GM18517 (cell line): ENCODE measurements around the gene MFAP2.
"Not testable (repeated sequence)": the region's sequence is repeated elsewhere in the genome, so short reads cannot be mapped to it uniquely, and the experiment has no call there.

Source experiments
- ATAC-seq: cut with Tn5 transposase; IDR thresholded peaks from one replicate; pipeline ENCODE4 v1.9.1; 2021; ENCODE audit warnings: mild to moderate bottlenecking, moderate library complexity; ENCODE audit not compliant: unreplicated experiment

MFAP2 gene

GRCh38 chr1:16931206-16931934 lies 49.0 kb downstream of the MFAP2 start:
- not testable (repeated sequence) for ATAC-seq

DNA sequence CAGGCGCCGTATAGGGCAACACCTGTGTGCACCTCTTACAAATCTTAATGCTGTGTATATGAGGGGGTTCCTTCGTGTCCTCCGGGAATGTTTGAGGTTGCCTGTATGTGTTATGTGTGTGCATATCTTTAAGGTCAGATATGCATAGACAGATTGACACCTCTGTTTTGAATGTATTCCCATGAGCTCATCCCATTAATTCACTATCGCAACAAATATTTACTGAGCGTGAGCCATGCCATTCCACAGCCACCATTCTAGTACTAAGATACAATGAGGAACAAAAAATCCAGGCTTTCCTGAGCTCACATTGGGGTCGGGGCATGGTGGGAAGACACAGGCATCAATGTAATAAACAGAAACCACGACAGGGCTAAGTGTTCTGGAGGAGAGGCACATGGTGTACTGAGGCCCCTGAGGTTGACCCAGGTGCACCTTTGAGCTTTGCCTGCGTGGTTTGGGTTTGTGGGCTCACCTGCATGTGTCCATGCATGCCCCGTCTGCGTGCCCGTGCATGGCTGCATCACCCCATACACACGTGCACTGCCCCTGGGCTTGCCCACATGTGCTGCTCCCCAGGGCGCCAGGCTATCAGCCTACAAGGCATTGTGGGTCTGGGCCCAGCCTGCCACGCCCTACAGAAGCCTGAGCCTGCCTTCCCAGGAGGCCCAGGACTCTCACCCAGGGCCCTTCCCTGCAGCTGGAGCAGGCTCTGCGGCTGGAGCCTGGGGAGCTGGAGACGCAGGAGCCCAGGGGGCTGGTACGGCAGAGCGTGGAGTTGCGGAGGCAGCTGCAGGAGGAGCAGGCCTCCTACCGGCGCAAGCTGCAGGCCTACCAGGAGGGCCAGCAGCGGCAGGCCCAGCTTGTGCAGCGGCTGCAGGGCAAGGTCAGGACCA lies 51.0 kb downstream of the MFAP2 start:
- ATAC-seq: not testable (repeated sequence)

- no peak for ATAC-seq
Observed at GRCh38 chr1:16927711-16928485, 52.5 kb downstream of the MFAP2 start.

- no peak for ATAC-seq
Observed at GRCh38 chr1:16927256-16927655, 53.2 kb downstream of the MFAP2 start.

DNA sequence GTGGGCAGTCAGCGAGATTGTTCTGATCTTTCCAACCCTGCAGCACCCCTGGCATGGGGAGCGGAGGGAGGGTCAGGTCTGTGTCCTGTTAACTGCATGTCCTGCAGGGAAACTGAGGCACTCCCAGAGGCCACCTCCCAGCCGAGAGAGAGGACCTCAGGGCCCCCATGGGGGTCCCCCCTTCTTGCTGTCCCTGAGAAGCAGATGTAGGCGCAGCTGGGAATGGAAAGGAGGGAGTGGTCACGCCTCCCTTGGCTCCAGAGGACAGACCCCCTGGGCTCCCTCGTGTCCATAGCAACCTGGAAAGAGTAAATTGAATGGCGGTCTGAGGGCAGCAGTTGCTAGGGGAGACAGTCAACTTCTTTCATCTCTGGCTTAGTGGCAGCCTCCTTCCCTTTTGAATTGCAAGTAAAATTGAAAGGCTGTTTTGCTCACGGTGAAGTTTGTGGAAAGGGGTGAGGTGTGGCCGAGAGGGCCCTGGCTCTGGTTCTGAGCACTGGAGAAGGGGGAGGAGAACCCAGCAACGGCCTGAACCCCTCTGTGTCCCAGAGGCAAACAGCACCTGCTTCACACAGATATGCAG lies 53.8 kb downstream of the MFAP2 start:
- no peak for ATAC-seq

GRCh38 chr1:16925635-16926490 lies 54.6 kb downstream of the MFAP2 start:
- no peak for ATAC-seq

DNA sequence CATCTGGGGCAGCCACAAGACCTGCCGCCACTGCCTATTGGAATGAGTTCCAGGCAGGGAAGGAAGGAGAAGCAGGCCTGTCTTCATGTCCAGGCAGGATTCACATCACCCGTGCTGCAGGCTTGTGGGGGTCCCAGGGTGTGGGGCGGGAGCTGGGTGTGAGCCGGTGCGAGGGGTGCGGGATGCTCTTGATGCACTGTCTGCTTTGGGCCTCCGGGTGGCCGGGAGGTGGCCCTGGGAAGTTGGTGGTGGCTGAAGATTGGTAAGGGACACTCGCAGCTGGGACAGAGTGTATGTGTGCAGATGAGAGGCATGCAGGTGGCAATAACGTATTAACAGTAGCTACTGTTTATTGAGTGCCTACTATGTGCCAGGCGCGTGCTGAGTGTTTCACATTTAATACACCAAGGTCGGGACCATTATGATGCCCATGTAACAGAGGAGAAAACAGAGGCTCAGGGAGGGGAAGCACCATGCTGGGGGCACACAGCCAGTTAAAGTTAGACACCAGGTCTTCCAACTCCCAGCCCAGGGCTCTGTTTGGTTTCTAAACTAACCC lies 55.4 kb downstream of the MFAP2 start:
- ATAC-seq: no peak
